Measurements from ENCODE around the gene CACHD1. TPM values are rescaled to one million over a fixed set of nuclear protein-coding genes. Genes with fewer than 3 reads are reported as not detected.
A peak's percentile ranks its signal among the peaks of the same experiment; 100 is the strongest.

The CACHD1 gene
- total RNA-seq, 5 donors from 2014 or later (not counting 1 experiment from before 2014, with no cell fraction given), result 0.49 to 7.3 (median 2.2) TPM

- Histone ChIP-seq H3K27me3 (replicated peaks in 1 of 2; ENCODE audit: control insufficient read depth in 2 of 2, extremely low read depth in 1 of 2, insufficient read depth in 2 of 2, low read length in 1 of 2) (no peaks in the 10 kb centered on the region), H3K27ac (ENCODE audit: low read length) (no peak overlapping the region), H3K9me3 (no peaks in the 10 kb centered on the region), H3K4me1 (ENCODE audit: control insufficient read depth in 1 of 2, extremely low read depth in 1 of 2, insufficient read depth in 2 of 2, low read length in 2 of 2) (no peaks in the 10 kb centered on the region), H3K4me3 (ENCODE audit: control insufficient read depth in 1 of 2, extremely low read depth in 1 of 2, low read length in 1 of 2) (no peak overlapping the region), H3K36me3 (ENCODE audit: control insufficient read depth in 2 of 2, extremely low read depth in 1 of 2, insufficient read depth in 1 of 2, low read length in 1 of 2) (no peaks in the 10 kb centered on the region)
- peaks cover 0 to 3% of the 10 kb centered on the region in 2 donors for H3K27me3 Mint-ChIP-seq
- ChIA-PET POLR2A (interaction anchor here in 1 of 2 donors (0.6 kb wide), 1 partner anchor 33 kb away, joined by 3 read pairs; no protein-coding TSS in a partner anchor), CTCF (interaction anchor here in 1 of 2 donors (0.6 kb wide), 1 partner anchor 412 kb away, joined by 3 read pairs; no protein-coding TSS in a partner anchor)
- ATAC-seq (replicated peaks in 1 of 4) (no peak), DNase-seq (no peak)
- no peaks in the 10 kb centered on the region for H3K9me3 Mint-ChIP-seq
- no peak overlapping the region for H3K27ac Mint-ChIP-seq
- no peaks in the 10 kb centered on the region for H3K36me3 Mint-ChIP-seq
- no peaks in the 10 kb centered on the region for H3K4me1 Mint-ChIP-seq
- 86% methylated on average over 2 of the region's 6 CpGs for WGBS (ENCODE audit: insufficient coverage)
- no peak overlapping the region for H3K4me3 Mint-ChIP-seq
These were observed 189.7 kb downstream of the CACHD1 start for GRCh38 chr1:64659478-64660138.

- Histone ChIP-seq H3K27me3 (replicated peaks in 1 of 2; ENCODE audit: control insufficient read depth in 2 of 2, extremely low read depth in 1 of 2, insufficient read depth in 2 of 2, low read length in 1 of 2) (no peaks in the 10 kb centered on the region), H3K27ac (ENCODE audit: low read length) (no peak overlapping the region), H3K36me3 (ENCODE audit: control insufficient read depth in 2 of 2, extremely low read depth in 1 of 2, insufficient read depth in 1 of 2, low read length in 1 of 2) (no peaks in the 10 kb centered on the region), H3K9me3 (no peaks in the 10 kb centered on the region), H3K4me3 (ENCODE audit: control insufficient read depth in 1 of 2, extremely low read depth in 1 of 2, low read length in 1 of 2) (no peak overlapping the region), H3K4me1 (ENCODE audit: control insufficient read depth in 1 of 2, extremely low read depth in 1 of 2, insufficient read depth in 2 of 2, low read length in 2 of 2) (no peaks in the 10 kb centered on the region)
- DNase-seq (peak in 4 of 35 experiments; percentile 2 to 11 (median 6)), ATAC-seq (replicated peaks in 1 of 4) (no peak)
- ChIA-PET POLR2A (no interaction called here), CTCF (interaction anchor here (0.6 to 2.1 kb wide), 4 partner anchors 10 to 552 kb away, joined by 3 to 12 read pairs (median 7); no protein-coding TSS in a partner anchor)
- no peak overlapping the region for H3K4me3 Mint-ChIP-seq
- H3K9me3 Mint-ChIP-seq, result no peaks in the 10 kb centered on the region
- 80% methylated on average over 6 of the region's 7 CpGs for WGBS (ENCODE audit: insufficient coverage)
- no peak overlapping the region for H3K27ac Mint-ChIP-seq
- no peaks in the 10 kb centered on the region for H3K36me3 Mint-ChIP-seq
- H3K27me3 Mint-ChIP-seq, result peaks cover 0 to 3% of the 10 kb centered on the region in 2 donors
- H3K4me1 Mint-ChIP-seq, result no peaks in the 10 kb centered on the region
These were observed 193.7 kb downstream of the CACHD1 start for GRCh38 chr1:64663668-64664067.

- H3K9me3 ChIP-seq, result no peaks in the 10 kb centered on the region
- no peaks in the 10 kb centered on the region for H3K27me3 ChIP-seq (replicated peaks in 1 of 2; ENCODE audit: control insufficient read depth in 2 of 2, extremely low read depth in 1 of 2, insufficient read depth in 2 of 2, low read length in 1 of 2)
- H3K27me3 Mint-ChIP-seq, result peaks cover 0 to 3% of the 10 kb centered on the region in 2 donors
- no peak for DNase-seq
- POLR2A ChIA-PET, result interaction anchor here in 1 of 2 donors (0.6 kb wide), 2 partner anchors 192 to 198 kb away, joined by 3 read pairs; no protein-coding TSS in a partner anchor
- no peaks in the 10 kb centered on the region for H3K9me3 Mint-ChIP-seq
- 90% methylated on average over 2 of the region's 6 CpGs for WGBS (ENCODE audit: insufficient coverage)
- CTCF ChIA-PET, result interaction anchor here (0.6 to 2.1 kb wide), 3 partner anchors 10 to 414 kb away, joined by 4 to 12 read pairs (median 11); no protein-coding TSS in a partner anchor
- no peak overlapping the region for H3K4me3 ChIP-seq (ENCODE audit: control insufficient read depth in 1 of 2, extremely low read depth in 1 of 2, low read length in 1 of 2)
- H3K27ac Mint-ChIP-seq, result no peak overlapping the region
- no peaks in the 10 kb centered on the region for H3K4me1 Mint-ChIP-seq
- no peak overlapping the region for H3K27ac ChIP-seq (ENCODE audit: low read length)
- H3K36me3 Mint-ChIP-seq, result no peaks in the 10 kb centered on the region
- H3K36me3 ChIP-seq (ENCODE audit: control insufficient read depth in 2 of 2, extremely low read depth in 1 of 2, insufficient read depth in 1 of 2, low read length in 1 of 2), result no peaks in the 10 kb centered on the region
- H3K4me3 Mint-ChIP-seq, result no peak overlapping the region
- H3K4me1 ChIP-seq (ENCODE audit: control insufficient read depth in 1 of 2, extremely low read depth in 1 of 2, insufficient read depth in 2 of 2, low read length in 2 of 2), result no peaks in the 10 kb centered on the region
- ATAC-seq (replicated peaks in 1 of 4), result no peak
These were observed 194.4 kb downstream of the CACHD1 start for GRCh38 chr1:64664299-64664698.

GRCh38 chr1:64669098-64669675 is 199.3 kb downstream of the CACHD1 start:
- H3K4me3 ChIP-seq (ENCODE audit: control insufficient read depth in 1 of 2, extremely low read depth in 1 of 2, low read length in 1 of 2), result no peak overlapping the region
- POLR2A ChIA-PET, result interaction anchor here in 1 of 2 donors (1.2 kb wide), 1 partner anchor 198 kb away, joined by 4 read pairs; no protein-coding TSS in a partner anchor
- no peaks in the 10 kb centered on the region for H3K4me1 Mint-ChIP-seq
- no peak for DNase-seq
- H3K27ac Mint-ChIP-seq, result no peak overlapping the region
- H3K4me3 Mint-ChIP-seq, result no peak overlapping the region
- H3K27me3 ChIP-seq (replicated peaks in 1 of 2; ENCODE audit: control insufficient read depth in 2 of 2, extremely low read depth in 1 of 2, insufficient read depth in 2 of 2, low read length in 1 of 2), result no peaks in the 10 kb centered on the region
- no peaks in the 10 kb centered on the region for H3K9me3 ChIP-seq
- no peaks in the 10 kb centered on the region for H3K36me3 Mint-ChIP-seq
- CTCF ChIA-PET, result interaction anchor here in 1 of 2 donors (0.6 kb wide), 1 partner anchor 16 kb away, joined by 3 read pairs; no protein-coding TSS in a partner anchor
- H3K27ac ChIP-seq (ENCODE audit: low read length), result no peak overlapping the region
- no peak for ATAC-seq (replicated peaks in 1 of 4)
- H3K36me3 ChIP-seq (ENCODE audit: control insufficient read depth in 2 of 2, extremely low read depth in 1 of 2, insufficient read depth in 1 of 2, low read length in 1 of 2), result peaks cover 0 to 3% of the 10 kb centered on the region in 2 donors
- no peaks in the 10 kb centered on the region for H3K4me1 ChIP-seq (ENCODE audit: control insufficient read depth in 1 of 2, extremely low read depth in 1 of 2, insufficient read depth in 2 of 2, low read length in 2 of 2)
- no peaks in the 10 kb centered on the region for H3K27me3 Mint-ChIP-seq
- H3K9me3 Mint-ChIP-seq, result no peaks in the 10 kb centered on the region
- WGBS (ENCODE audit: insufficient coverage), result 80% methylated on average over 2 of the region's 3 CpGs

GRCh38 chr1:64675718-64676345 is 205.9 kb downstream of the CACHD1 start:
- Histone ChIP-seq H3K27ac (ENCODE audit: low read length) (no peak overlapping the region), H3K36me3 (ENCODE audit: control insufficient read depth in 2 of 2, extremely low read depth in 1 of 2, insufficient read depth in 1 of 2, low read length in 1 of 2) (peaks cover 0 to 6% of the 10 kb centered on the region in 2 donors), H3K4me3 (ENCODE audit: control insufficient read depth in 1 of 2, extremely low read depth in 1 of 2, low read length in 1 of 2) (no peak overlapping the region), H3K4me1 (ENCODE audit: control insufficient read depth in 1 of 2, extremely low read depth in 1 of 2, insufficient read depth in 2 of 2, low read length in 2 of 2) (no peaks in the 10 kb centered on the region), H3K27me3 (replicated peaks in 1 of 2; ENCODE audit: control insufficient read depth in 2 of 2, extremely low read depth in 1 of 2, insufficient read depth in 2 of 2, low read length in 1 of 2) (peaks cover 0 to 3% of the 10 kb centered on the region in 2 experiments), H3K9me3 (no peaks in the 10 kb centered on the region)
- CTCF ChIA-PET, result interaction anchor here (0.7 to 3.8 kb wide), 16 partner anchors 10 to 444 kb away, joined by 3 to 12 read pairs (median 4); no protein-coding TSS in a partner anchor
- POLR2A ChIA-PET, result interaction anchor here in 1 of 2 donors (0.5 to 0.7 kb wide), 2 partner anchors 171 to 744 kb away, joined by 3 read pairs; no protein-coding TSS in a partner anchor
- Mint-ChIP-seq H3K4me3 (no peak overlapping the region), H3K36me3 (no peaks in the 10 kb centered on the region), H3K27ac (no peak overlapping the region), H3K9me3 (no peaks in the 10 kb centered on the region), H3K4me1 (no peaks in the 10 kb centered on the region), H3K27me3 (peaks cover 0 to 2% of the 10 kb centered on the region in 2 donors)
- ATAC-seq (replicated peaks in 1 of 4), result no peak
- DNase-seq, result peak in 2 of 35 experiments; percentile 7 to 35
- 73% methylated on average over 2 of the region's 4 CpGs for WGBS (ENCODE audit: insufficient coverage)

GRCh38 chr1:64676386-64676785 is 206.5 kb downstream of the CACHD1 start:
- H3K36me3 Mint-ChIP-seq, result no peaks in the 10 kb centered on the region
- no peak overlapping the region for H3K27ac Mint-ChIP-seq
- H3K9me3 ChIP-seq, result no peaks in the 10 kb centered on the region
- no peaks in the 10 kb centered on the region for H3K9me3 Mint-ChIP-seq
- H3K27ac ChIP-seq (ENCODE audit: low read length), result no peak overlapping the region
- H3K4me3 ChIP-seq (ENCODE audit: control insufficient read depth in 1 of 2, extremely low read depth in 1 of 2, low read length in 1 of 2), result no peak overlapping the region
- POLR2A ChIA-PET, result no interaction called here
- WGBS (ENCODE audit: insufficient coverage), result no CpG with 5 or more reads among the region's 4 CpGs
- no peaks in the 10 kb centered on the region for H3K4me1 Mint-ChIP-seq
- peaks cover 0 to 6% of the 10 kb centered on the region in 2 donors for H3K36me3 ChIP-seq (ENCODE audit: control insufficient read depth in 2 of 2, extremely low read depth in 1 of 2, insufficient read depth in 1 of 2, low read length in 1 of 2)
- H3K4me1 ChIP-seq (ENCODE audit: control insufficient read depth in 1 of 2, extremely low read depth in 1 of 2, insufficient read depth in 2 of 2, low read length in 2 of 2), result no peaks in the 10 kb centered on the region
- CTCF ChIA-PET, result interaction anchor here (0.6 to 3.8 kb wide), 11 partner anchors 9 to 741 kb away, joined by 3 to 12 read pairs (median 5); no protein-coding TSS in a partner anchor
- H3K4me3 Mint-ChIP-seq, result no peak overlapping the region
- no peak for ATAC-seq (replicated peaks in 1 of 4)
- peaks cover 0 to 3% of the 10 kb centered on the region in 2 experiments for H3K27me3 ChIP-seq (replicated peaks in 1 of 2; ENCODE audit: control insufficient read depth in 2 of 2, extremely low read depth in 1 of 2, insufficient read depth in 2 of 2, low read length in 1 of 2)
- H3K27me3 Mint-ChIP-seq, result peaks cover 0 to 2% of the 10 kb centered on the region in 2 donors
- DNase-seq, result no peak
